Measurements from ENCODE around the gene GASK1A.
A peak's percentile ranks its signal among the peaks of the same experiment; 100 is the strongest.

Gene GASK1A

GRCh38 chr3:42984701-42985100 lies 5.6 kb downstream of the GASK1A start:
- DNase-seq: no peak

GRCh38 chr3:42988097-42988496 lies 9.0 kb downstream of the GASK1A start:
- DNase-seq: peak; percentile 11

DNA sequence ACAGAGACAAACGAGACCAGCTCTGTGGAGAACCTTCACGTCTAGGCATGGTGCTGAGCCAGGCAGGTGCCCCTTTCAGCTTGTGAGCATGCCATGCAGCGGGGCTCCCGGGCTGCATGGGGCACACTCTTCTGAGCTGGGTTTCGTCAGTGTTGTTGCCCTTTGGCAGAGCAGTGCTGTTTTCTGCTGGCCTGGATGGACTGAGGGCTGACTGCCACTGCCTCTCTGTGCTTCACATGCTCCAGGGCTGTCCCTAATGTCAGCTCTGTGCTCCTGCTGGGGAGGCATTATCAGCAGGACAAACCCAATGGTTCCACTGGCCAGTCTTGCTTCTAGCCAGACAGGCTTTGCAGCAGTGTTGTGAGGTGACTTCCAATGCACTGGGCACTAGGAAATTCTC lies 9.5 kb downstream of the GASK1A start:
- DNase-seq: no peak

DNA sequence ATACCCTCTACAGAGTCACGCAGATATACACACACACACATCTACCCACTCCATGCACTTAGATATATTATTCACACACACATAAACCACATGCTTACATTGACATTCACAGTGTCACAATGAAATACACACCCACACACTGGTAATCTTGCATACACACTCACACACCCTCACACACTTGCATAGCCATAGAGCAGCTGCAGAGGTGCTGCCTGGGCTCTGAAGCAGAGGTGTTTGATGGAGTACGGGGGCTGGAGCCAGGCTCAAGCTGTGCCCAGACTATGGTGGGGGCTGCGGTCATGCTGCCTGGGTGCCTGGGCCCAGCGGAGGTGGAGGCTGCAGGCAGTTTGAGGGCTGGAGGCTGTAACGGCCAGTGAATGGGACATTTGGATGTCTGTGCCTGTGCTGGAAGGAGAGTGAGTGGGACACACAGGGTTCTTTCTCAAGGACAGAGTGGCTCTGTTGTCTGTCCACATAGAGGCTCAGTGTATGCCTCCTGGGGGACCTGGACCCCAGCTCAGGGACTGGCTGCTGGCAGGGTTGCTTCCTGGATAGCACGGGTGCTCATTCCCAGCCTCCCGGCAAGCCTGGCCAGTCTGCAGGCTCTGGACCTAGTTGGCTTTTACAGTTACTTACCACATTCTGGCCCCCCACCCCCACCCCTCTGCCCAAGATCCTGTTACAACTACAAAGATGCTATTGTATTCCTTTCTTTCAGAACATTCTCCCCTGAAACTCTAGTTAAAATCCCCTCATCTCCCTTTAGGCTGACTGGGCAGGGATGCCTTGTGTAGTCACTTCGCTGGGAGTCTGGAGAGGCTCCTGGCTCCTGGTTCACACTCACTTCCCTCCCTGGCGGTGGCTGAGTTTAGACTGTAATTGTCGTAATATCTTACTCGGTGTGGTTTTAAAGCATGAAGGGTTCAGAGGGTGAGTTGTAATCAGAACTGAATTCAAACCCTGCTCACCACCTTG lies 12.5 kb downstream of the GASK1A start:
- no peak for DNase-seq

GRCh38 chr3:42994595-42994994 lies 15.5 kb downstream of the GASK1A start:
- no peak for DNase-seq

GRCh38 chr3:42996021-42996420 lies 16.9 kb downstream of the GASK1A start:
- no peak for DNase-seq

- DNase-seq: no peak
Measured at GRCh38 chr3:42996633-42997075, 17.5 kb downstream of the GASK1A start.

- DNase-seq: no peak
Measured at GRCh38 chr3:42999212-42999611, 20.1 kb downstream of the GASK1A start.

GRCh38 chr3:42999632-43000031 lies 20.5 kb downstream of the GASK1A start:
- no peak for DNase-seq

GRCh38 chr3:43000387-43000786 lies 21.3 kb downstream of the GASK1A start:
- no peak for DNase-seq

- DNase-seq: no peak
Measured at GRCh38 chr3:43001094-43001553, 22.0 kb downstream of the GASK1A start.

DNA sequence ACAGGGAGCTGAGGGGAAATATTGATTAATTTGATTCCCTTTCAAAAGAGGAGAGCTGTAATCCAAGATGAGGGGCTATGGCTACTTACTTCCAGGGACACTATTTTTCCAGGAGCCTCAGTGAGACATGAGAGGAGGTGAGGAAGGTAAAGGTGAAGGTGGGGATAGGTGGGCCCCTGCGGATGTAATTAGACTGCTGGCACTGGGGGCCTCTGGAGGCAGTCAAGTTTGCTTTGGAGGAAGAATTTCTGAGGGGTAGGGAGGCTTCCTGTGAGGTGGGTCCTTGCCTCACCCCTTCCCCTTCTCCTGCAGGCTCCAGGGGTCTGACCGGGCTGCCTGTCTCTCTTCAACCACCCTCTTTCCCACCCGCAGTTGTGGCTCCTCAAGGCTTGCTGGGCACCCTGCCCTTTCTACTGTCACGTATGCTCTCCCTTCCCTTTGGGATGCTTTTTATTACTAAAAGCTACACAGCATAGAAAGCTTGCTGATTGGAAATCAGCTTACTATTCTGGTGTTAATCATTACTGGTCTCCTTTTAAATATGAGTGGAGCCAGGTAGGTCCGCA lies 22.5 kb downstream of the GASK1A start:
- no peak for DNase-seq

DNA sequence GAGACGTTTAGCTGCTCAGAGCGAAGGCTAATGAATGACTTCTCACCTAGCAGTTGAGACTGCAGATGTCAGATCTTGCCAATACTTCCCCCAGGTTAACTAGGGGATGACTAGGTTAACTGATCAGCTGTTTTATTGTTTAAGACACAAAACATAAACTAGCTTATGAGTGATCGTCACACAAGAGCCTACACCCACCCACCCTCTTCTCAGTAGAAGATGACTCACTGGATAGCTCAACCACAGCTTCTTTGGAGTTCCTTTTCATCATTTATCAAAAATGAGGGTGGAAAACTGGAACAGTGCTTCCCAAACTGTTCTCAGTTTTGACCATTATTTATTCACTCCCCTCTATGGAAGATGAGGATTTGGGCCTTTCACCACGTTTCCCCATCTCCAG lies 25.2 kb downstream of the GASK1A start:
- no peak for DNase-seq

DNA sequence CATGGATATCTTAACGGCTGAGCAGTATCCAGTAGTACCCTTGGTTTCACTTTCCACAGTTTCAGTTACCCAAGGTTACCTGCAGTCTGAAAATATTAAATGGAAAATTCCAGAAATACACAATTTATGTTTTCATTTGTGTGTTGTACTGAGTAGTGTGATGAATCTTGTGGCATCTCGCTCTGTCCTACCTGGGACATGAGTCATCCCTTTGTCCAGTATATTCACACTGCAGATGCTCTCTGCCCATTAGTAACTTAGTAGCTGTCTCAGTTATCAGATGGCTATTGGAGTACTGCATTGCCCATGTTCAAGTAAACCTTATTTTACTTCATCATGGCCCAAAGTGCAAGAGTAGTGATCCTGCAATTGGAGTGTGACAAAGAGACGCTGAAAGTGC lies 26.1 kb downstream of the GASK1A start:
- no peak for DNase-seq

DNA sequence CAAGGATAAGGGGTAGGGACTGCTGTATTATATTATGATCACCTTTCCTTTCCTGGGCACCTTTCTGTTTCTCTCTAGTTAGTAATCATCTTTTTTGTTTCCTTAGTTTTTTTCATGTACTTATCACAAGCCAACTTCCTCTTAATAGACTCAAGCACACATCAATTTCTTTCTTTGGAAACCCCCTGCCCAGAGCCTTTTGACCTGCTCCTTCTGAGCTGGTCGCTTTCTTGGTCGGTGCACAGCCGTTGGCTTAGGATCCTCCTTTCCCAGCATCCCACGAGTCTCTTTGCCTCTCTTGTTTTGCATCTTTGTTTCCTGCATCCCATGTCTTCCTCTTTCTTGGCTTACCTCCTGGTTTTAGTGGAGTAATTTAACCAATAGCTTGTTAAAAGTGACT lies 26.9 kb downstream of the GASK1A start:
- DNase-seq: no peak

GRCh38 chr3:43006825-43007224 lies 27.7 kb downstream of the GASK1A start:
- no peak for DNase-seq

- DNase-seq: no peak
Measured at GRCh38 chr3:43009547-43009946, 30.4 kb downstream of the GASK1A start.

GRCh38 chr3:43010638-43011037 lies 31.5 kb downstream of the GASK1A start:
- no peak for DNase-seq

DNA sequence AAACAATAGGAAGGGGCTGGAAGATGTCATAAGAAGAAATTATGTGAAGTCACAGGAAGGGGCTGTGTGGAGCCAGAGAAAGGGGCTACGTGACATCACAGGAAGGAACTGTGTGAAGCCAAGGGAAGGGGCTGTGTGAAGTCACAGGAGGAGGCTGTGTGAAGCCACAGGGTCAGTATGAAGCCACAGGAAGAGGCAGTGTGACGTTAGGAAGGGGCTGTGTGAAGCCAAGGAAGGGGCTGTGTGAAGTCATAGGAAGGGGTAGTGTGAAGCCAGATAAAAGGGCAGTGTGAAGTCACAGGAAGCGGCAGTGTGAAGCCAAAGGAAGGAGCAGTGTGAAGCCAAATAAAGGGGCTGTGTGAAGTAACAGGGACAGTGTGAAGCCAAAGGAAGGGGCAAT lies 32.5 kb downstream of the GASK1A start:
- DNase-seq: no peak

GRCh38 chr3:43012174-43012573 lies 33.1 kb downstream of the GASK1A start:
- DNase-seq: no peak

DNA sequence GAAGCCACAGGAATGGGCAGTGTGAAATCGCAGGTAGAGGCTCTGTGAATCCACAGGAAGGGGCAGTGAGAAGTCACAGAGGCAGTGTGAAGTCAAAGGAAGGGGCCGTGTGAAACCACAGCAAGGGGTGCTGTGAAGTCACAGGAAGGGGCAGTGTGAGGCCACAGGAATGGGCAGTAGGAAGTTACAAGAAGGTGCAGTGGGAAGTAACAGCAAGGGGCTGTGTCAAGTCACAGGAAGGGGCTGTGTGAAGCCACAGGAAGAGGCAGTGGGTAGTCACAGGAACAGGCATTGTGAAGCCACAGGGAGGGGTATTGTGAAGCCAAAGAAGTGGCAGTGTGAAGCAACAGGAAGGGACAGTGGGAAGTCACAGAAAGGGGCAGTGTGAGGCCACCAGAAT lies 34.1 kb downstream of the GASK1A start:
- DNase-seq: no peak

DNA sequence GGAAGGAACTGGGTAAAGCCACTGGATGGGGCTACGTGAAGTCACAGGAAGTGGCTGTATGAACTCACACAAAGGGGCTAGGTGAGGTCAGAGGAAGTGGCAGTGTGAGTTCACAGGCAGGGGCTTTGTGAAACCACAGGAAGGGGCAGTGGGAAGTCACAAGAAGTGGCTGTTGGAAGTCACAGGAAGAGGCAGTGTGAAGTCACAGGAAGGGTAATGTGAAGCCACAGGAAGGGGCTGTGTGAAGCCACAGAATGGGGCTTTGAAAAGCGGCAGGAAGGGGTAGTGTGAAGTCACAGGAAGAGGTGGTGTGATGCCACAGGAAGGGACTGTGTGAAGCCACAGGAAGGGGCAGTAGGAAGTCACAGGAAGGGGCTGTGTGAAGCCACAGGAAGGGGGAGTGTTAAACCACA lies 34.6 kb downstream of the GASK1A start:
- no peak for DNase-seq

- no peak for DNase-seq
Measured at GRCh38 chr3:43014241-43014640, 35.1 kb downstream of the GASK1A start.

DNA sequence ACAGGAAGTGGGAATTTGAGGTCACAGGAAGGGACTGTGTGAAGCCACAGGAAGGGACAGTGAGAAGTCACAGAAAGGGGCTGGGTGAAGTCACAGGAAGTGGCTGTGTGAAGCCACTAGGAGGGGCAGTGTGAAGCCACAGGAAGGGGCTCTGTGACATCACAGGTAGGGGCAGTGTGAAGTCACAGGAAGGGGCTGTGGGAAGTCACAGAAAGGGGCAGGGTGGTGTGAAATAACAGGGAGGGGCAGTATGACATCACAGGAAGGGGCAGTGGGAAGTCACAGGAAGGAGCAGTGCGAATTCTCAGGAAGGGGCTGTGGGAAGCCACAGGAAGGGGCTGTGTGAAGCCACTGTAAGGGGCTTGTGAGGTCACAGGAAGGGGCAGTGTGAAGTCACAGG lies 35.8 kb downstream of the GASK1A start:
- DNase-seq: no peak

All from NCI-H2029 (cell line).